GM19463 (cell line): ENCODE data around the gene GSTM3.
"Not testable (repeated sequence)": the region's sequence is repeated elsewhere in the genome, so short reads cannot be mapped to it uniquely, and the experiment has no call there.

Experiments used
- ATAC-seq: cut with Tn5 transposase; IDR thresholded peaks from one replicate; pipeline ENCODE4 v1.9.1; 2021; ENCODE audit warnings: mild to moderate bottlenecking, moderate library complexity; ENCODE audit not compliant: unreplicated experiment

Gene GSTM3

GRCh38 chr1:109776206-109776835, 35.5 kb upstream of the GSTM3 start:
- ATAC-seq = no peak

- no peak for ATAC-seq
These were observed 34.6 kb upstream of the GSTM3 start for GRCh38 chr1:109775398-109775797.

- ATAC-seq = no peak
These were observed 33.2 kb upstream of the GSTM3 start for GRCh38 chr1:109773900-109774485.

GRCh38 chr1:109773203-109773899, 32.5 kb upstream of the GSTM3 start:
- ATAC-seq = peak; percentile 73

GRCh38 chr1:109772658-109773202, 31.9 kb upstream of the GSTM3 start:
- no peak for ATAC-seq

- ATAC-seq = no peak
These were observed 31.1 kb upstream of the GSTM3 start for GRCh38 chr1:109771712-109772657.

GRCh38 chr1:109770331-109771095, 29.7 kb upstream of the GSTM3 start:
- no peak for ATAC-seq

GRCh38 chr1:109769330-109770078, 28.7 kb upstream of the GSTM3 start:
- no peak for ATAC-seq

- ATAC-seq = no peak
These were observed 28.0 kb upstream of the GSTM3 start for GRCh38 chr1:109768820-109769219.

GRCh38 chr1:109768335-109768650, 27.5 kb upstream of the GSTM3 start:
- no peak for ATAC-seq

- no peak for ATAC-seq
These were observed 26.9 kb upstream of the GSTM3 start for GRCh38 chr1:109767637-109768334.

GRCh38 chr1:109766991-109767636, 26.3 kb upstream of the GSTM3 start:
- not testable (repeated sequence) for ATAC-seq

- no peak for ATAC-seq
These were observed 25.2 kb upstream of the GSTM3 start for GRCh38 chr1:109765896-109766615.

GRCh38 chr1:109765483-109765815, 24.6 kb upstream of the GSTM3 start:
- no peak for ATAC-seq

GRCh38 chr1:109764561-109765482, 24.0 kb upstream of the GSTM3 start:
- ATAC-seq = no peak

GRCh38 chr1:109763646-109764415, 23.0 kb upstream of the GSTM3 start, which contains the start of gene EPS8L3:
Gene EPS8L3 (minus strand): TSS chr1:109763923. CDS start chr1:109761749, 2,174 bp downstream.
- no peak for ATAC-seq
